Activated CD4-positive, alpha-beta memory T cell treated with anti-CD3 and anti-CD28 coated beads for 36 hours (primary cell): ENCODE data around the gene PARP3. TPM values are rescaled to one million over a fixed set of nuclear protein-coding genes. Genes with fewer than 3 reads are reported as not detected.
"Not testable (repeated sequence)": the region's sequence is repeated elsewhere in the genome, so short reads cannot be mapped to it uniquely, and the experiment has no call there.

Experiments used
- CTCF ChIA-PET: fragments of 350-600 bp; sonication (Branson Sonifier 250); formaldehyde crosslinking; loops from one replicate; lab custom pipeline; 2021; ENCODE audit warnings: antibody characterized with exemption, inconsistent platforms; lab: Charles Lee
- POLR2A ChIA-PET: fragments of 350-600 bp; sonication (Branson Sonifier 250); formaldehyde crosslinking; loops from one replicate; lab custom pipeline; 2021; ENCODE audit warnings: antibody characterized with exemption; lab: Charles Lee
- DNase-seq: peaks from one replicate; pipeline ENCODE4 v3.0.0-alpha.2; 2020
- H3K27ac Mint-ChIP-seq: one replicate; pipeline ENCODE4 v1.8.0; 2021; ENCODE audit warnings: mixed read lengths
- H3K27me3 Mint-ChIP-seq: one replicate; pipeline ENCODE4 v1.8.0; 2021; ENCODE audit warnings: mixed read lengths
- H3K36me3 Mint-ChIP-seq: one replicate; pipeline ENCODE4 v1.8.0; 2021; ENCODE audit warnings: mixed read lengths
- H3K4me1 Mint-ChIP-seq: one replicate; pipeline ENCODE4 v1.8.0; 2021; ENCODE audit warnings: low read depth, mixed read lengths
- H3K4me3 Mint-ChIP-seq: one replicate; pipeline ENCODE4 v1.8.0; 2021; ENCODE audit warnings: mild to moderate bottlenecking, mixed read lengths
- H3K9me3 Mint-ChIP-seq: one replicate; pipeline ENCODE4 v1.8.0; 2021; ENCODE audit warnings: mixed read lengths
- intact Hi-C: fragments of 100-400 bp; cut with micrococcal nuclease; formaldehyde crosslinking; loops from one replicate; pipeline ENCODE4 v1.15.1; 2023
- total RNA-seq, 2 experiments: library from RNA; stranded (reverse); gene quantifications; one replicate each; pipeline ENCODE4 v1.2.3, GENCODE V29; 2021

PARP3 gene
- total RNA-seq, 2 experiments from 2014 or later, result 12.1 to 13.4 TPM

DNA sequence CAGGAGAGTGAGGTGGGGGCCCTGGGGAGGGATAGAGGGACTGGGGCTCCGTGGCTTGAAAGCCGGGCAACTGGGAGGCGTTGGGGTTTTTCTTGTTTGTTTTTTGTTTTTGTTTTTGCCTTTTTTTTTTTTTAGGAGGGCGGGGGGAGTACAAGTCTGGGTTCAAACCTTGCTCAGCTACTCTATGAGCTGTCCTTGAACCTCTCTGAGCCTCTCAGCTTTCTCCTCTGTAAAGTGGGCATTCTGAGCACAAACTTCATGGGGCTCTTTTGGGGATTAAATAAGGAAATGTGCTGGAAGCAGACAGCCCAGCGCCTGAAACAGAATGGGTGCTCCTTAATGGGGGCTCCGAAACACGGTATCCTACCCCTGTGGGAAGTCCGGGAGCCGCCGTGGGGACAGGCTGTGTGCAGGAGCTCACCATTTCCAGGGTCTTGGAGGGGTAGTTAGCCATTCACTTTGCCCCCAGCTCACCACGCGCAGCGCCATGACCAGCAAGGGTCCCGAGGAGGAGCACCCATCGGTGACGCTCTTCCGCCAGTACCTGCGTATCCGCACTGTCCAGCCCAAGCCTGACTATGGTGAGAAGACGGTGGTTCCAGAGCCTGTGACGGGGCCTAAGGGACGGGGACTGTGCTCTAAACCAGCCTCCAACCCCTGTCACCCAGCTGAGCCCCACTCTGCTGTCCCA, 41.6 kb downstream of the PARP3 start:
- intact Hi-C loops, result loop anchor here (1.0 to 5.0 kb wide), 3 partner anchors 8 to 74 kb away; partner anchors contain the start of genes ABHD14A, DUSP7 and RPL29
- Mint-ChIP-seq H3K9me3 (no peaks in the 10 kb centered on the region), H3K27me3 (no peaks in the 10 kb centered on the region), H3K4me3 (peak overlapping the region; percentile 88), H3K4me1 (peaks cover 28% of the 10 kb centered on the region), H3K36me3 (no peaks in the 10 kb centered on the region), H3K27ac (peak overlapping the region; percentile 88)
- POLR2A ChIA-PET, result interaction anchor here (1.2 to 3.2 kb wide), 6 partner anchors 8 to 170 kb away, joined by 3 to 45 read pairs (median 18); partner anchors contain the start of genes ABHD14A, ABHD14B, PARP3 and PCBP4
- no peak for DNase-seq
- CTCF ChIA-PET, result interaction anchor here (0.8 to 4.0 kb wide), 14 partner anchors 10 to 236 kb away, joined by 3 to 55 read pairs (median 4); partner anchors contain the start of genes ABHD14A, ABHD14B, PARP3 and PCBP4

- peak overlapping the region; percentile 88 for H3K27ac Mint-ChIP-seq
- DNase-seq, result no peak
- H3K36me3 Mint-ChIP-seq, result no peaks in the 10 kb centered on the region
- no peaks in the 10 kb centered on the region for H3K27me3 Mint-ChIP-seq
- ChIA-PET CTCF (interaction anchor here (1.2 to 4.0 kb wide), 5 partner anchors 9 to 170 kb away, joined by 3 to 55 read pairs (median 26); partner anchors contain the start of genes ABHD14A, ABHD14B, PARP3 and POC1A), POLR2A (interaction anchor here (1.2 to 3.2 kb wide), 4 partner anchors 8 to 170 kb away, joined by 3 to 45 read pairs (median 28); partner anchors contain the start of genes ABHD14A, ABHD14B, POC1A and RPL29)
- peaks cover 28% of the 10 kb centered on the region for H3K4me1 Mint-ChIP-seq
- H3K4me3 Mint-ChIP-seq, result peak overlapping the region; percentile 88
- no peaks in the 10 kb centered on the region for H3K9me3 Mint-ChIP-seq
- intact Hi-C loops, result loop anchor here (5.0 kb wide), 1 partner anchor 73 kb away; the partner anchor contains the start of gene DUSP7
Observed at GRCh38 chr3:51984269-51984647, 42.1 kb downstream of the PARP3 start.

DNA sequence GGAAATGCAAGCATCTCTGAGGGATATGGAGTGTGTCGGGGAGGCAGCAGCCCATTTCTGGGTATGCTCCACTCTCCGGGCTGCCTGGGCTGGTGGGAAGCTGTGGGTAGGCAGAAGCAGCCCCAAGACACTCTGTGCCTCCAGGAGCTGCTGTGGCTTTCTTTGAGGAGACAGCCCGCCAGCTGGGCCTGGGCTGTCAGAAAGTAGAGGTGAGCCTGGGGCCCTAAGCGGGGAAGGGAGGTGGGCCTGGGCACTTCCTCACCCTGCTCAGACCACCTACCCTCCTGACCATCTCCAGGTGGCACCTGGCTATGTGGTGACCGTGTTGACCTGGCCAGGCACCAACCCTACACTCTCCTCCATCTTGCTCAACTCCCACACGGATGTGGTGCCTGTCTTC, 42.9 kb downstream of the PARP3 start:
- ChIA-PET POLR2A (interaction anchor here (3.0 to 3.1 kb wide), 2 partner anchors 7 to 11 kb away, joined by 27 to 30 read pairs; partner anchors contain the start of genes ABHD14A and ABHD14B), CTCF (interaction anchor here (4.0 kb wide), 1 partner anchor 11 kb away, joined by 55 read pairs; the partner anchor contains the start of genes ABHD14A and ABHD14B)
- intact Hi-C loops, result no loop called here
- no peak for DNase-seq
- Mint-ChIP-seq H3K9me3 (no peaks in the 10 kb centered on the region), H3K36me3 (no peaks in the 10 kb centered on the region), H3K27me3 (no peaks in the 10 kb centered on the region), H3K4me3 (peak overlapping the region; percentile 34), H3K27ac (peak overlapping the region; percentile 58), H3K4me1 (peaks cover 28% of the 10 kb centered on the region)

DNA sequence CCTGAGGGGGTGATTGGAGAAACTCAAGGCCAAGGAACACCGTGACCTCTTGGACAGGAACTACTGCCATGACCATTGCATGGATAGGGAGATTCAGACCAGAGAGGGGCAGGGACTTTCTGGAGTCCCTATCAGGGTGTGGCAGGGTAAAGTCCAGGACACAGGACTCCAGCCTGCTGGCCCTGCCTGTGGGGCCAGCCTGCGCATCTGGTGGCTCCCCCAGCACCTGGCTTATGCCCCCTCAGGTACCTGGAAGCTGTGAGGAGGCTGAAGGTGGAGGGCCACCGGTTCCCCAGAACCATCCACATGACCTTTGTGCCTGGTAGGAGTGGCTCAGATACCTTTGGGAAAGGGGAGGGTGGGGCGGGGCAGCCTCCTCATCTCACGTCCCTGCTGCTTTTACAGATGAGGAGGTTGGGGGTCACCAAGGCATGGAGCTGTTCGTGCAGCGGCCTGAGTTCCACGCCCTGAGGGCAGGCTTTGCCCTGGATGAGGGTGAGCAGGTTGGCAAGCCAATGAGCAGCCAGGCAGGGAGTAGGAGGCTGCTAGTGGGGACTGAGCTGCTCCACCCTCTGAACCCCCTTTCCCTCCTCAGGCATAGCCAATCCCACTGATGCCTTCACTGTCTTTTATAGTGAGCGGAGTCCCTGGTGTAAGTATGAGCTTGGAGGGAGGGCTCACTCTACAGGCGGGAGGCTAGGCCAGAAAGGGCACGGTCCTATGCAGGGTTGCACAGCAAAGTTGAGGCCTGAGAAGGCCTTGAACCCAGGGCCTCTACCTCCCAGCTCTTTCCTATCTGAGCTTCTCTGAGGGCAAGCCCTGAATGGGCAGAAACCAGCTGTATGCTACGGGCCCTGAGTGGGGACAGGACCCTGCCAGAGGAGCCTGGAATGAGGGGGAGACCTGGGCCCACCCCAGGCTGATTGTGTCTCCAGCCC, 44.1 kb downstream of the PARP3 start:
- ChIA-PET POLR2A (interaction anchor here (1.8 kb wide), 1 partner anchor 9 kb away, joined by 10 read pairs; the partner anchor contains the start of gene RPL29), CTCF (interaction anchor here (1.4 kb wide), 1 partner anchor 12 kb away, joined by 4 read pairs; the partner anchor contains the start of gene ABHD14B)
- intact Hi-C loops, result no loop called here
- no peak overlapping the region for H3K4me3 Mint-ChIP-seq
- H3K27ac Mint-ChIP-seq, result no peak overlapping the region
- H3K36me3 Mint-ChIP-seq, result peaks cover 5% of the 10 kb centered on the region
- no peak for DNase-seq
- no peaks in the 10 kb centered on the region for H3K9me3 Mint-ChIP-seq
- no peaks in the 10 kb centered on the region for H3K27me3 Mint-ChIP-seq
- peaks cover 28% of the 10 kb centered on the region for H3K4me1 Mint-ChIP-seq

GRCh38 chr3:51987568-51987967, 45.4 kb downstream of the PARP3 start:
- H3K27ac Mint-ChIP-seq, result no peak overlapping the region

GRCh38 chr3:51988286-51989146, 46.4 kb downstream of the PARP3 start:
- H3K4me3 Mint-ChIP-seq, result no peak overlapping the region
- POLR2A ChIA-PET, result interaction anchor here (0.6 kb wide), 1 partner anchor 312 kb away, joined by 3 read pairs; no protein-coding TSS in a partner anchor
- CTCF ChIA-PET, result no interaction called here
- peaks cover 23% of the 10 kb centered on the region for H3K36me3 Mint-ChIP-seq
- intact Hi-C loops, result no loop called here
- no peaks in the 10 kb centered on the region for H3K27me3 Mint-ChIP-seq
- peaks cover 32% of the 10 kb centered on the region for H3K4me1 Mint-ChIP-seq
- no peak for DNase-seq
- no peak overlapping the region for H3K27ac Mint-ChIP-seq
- H3K9me3 Mint-ChIP-seq, result no peaks in the 10 kb centered on the region

More at GRCh38 chr3:51987568-51987967, 45.4 kb downstream of the PARP3 start:
- H3K27me3 Mint-ChIP-seq, result no peaks in the 10 kb centered on the region
- DNase-seq, result no peak
- H3K4me3 Mint-ChIP-seq, result no peak overlapping the region
- H3K9me3 Mint-ChIP-seq, result no peaks in the 10 kb centered on the region
- POLR2A ChIA-PET, result no interaction called here
- CTCF ChIA-PET, result no interaction called here
- intact Hi-C loops, result no loop called here
- peaks cover 29% of the 10 kb centered on the region for H3K4me1 Mint-ChIP-seq
- peaks cover 13% of the 10 kb centered on the region for H3K36me3 Mint-ChIP-seq

DNA sequence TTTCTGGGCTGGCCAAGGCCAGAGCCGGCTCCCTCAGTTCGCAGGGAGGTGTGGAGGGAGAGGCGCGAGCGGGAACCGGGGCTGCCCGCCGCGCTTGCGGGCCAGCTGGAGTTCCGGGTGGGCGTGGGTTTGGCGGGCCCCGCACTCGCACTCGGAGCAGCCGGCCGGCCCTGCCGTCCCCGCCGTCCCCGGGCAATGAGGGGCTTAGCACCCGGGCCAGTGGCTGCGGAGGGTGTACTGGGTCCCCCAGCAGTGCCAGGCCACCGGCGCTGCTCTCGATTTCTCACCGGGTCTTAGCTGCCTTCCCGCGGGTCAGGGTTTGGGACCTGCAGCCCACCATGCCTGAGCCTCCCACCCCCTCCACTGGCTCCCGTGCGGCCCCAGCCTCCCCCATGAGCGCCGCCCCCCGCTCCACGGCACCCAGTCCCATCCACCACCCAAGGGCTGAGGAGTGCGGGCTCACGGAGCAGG, 48.4 kb downstream of the PARP3 start:
- H3K9me3 Mint-ChIP-seq, H3K27me3 Mint-ChIP-seq, H3K27ac Mint-ChIP-seq, intact Hi-C loops, DNase-seq, H3K4me3 Mint-ChIP-seq: not testable (repeated sequence)
- CTCF ChIA-PET, result interaction anchor here (0.9 to 5.8 kb wide), 2 partner anchors 8 to 82 kb away, joined by 3 to 42 read pairs; partner anchors contain the start of gene ACY1
- Mint-ChIP-seq H3K4me1 (peaks cover 31% of the 10 kb centered on the region), H3K36me3 (peaks cover 43% of the 10 kb centered on the region)
- POLR2A ChIA-PET, result interaction anchor here (1.2 to 3.2 kb wide), 2 partner anchors 7 to 49 kb away, joined by 3 to 27 read pairs; partner anchors contain the start of genes ACY1, PARP3 and RRP9

GRCh38 chr3:51992017-51992682, 50.0 kb downstream of the PARP3 start:
- Mint-ChIP-seq H3K4me3 (no peak overlapping the region), H3K27ac (peak overlapping the region; percentile 78), H3K27me3 (no peaks in the 10 kb centered on the region), H3K36me3 (peaks cover 47% of the 10 kb centered on the region), H3K9me3 (no peaks in the 10 kb centered on the region), H3K4me1 (peaks cover 34% of the 10 kb centered on the region)
- intact Hi-C loops, result no loop called here
- DNase-seq, result no peak
- ChIA-PET CTCF (interaction anchor here (1.6 to 5.8 kb wide), 3 partner anchors 9 to 61 kb away, joined by 4 to 42 read pairs (median 7); partner anchors contain the start of genes ABHD14B and ACY1), POLR2A (interaction anchor here (0.5 to 3.2 kb wide), 7 partner anchors 9 to 208 kb away, joined by 3 to 27 read pairs (median 4); partner anchors contain the start of genes ACY1 and DUSP7)

- ChIA-PET POLR2A (interaction anchor here (1.2 to 3.2 kb wide), 3 partner anchors 10 to 63 kb away, joined by 3 to 27 read pairs (median 4); partner anchors contain the start of genes ACY1, DUSP7 and PCBP4), CTCF (interaction anchor here (1.3 to 5.8 kb wide), 3 partner anchors 11 to 60 kb away, joined by 4 to 42 read pairs (median 7); partner anchors contain the start of genes ABHD14B and ACY1)
- peaks cover 34% of the 10 kb centered on the region for H3K4me1 Mint-ChIP-seq
- peak overlapping the region; percentile 60 for H3K27ac Mint-ChIP-seq
- H3K36me3 Mint-ChIP-seq, result peaks cover 47% of the 10 kb centered on the region
- DNase-seq, H3K27me3 Mint-ChIP-seq, H3K9me3 Mint-ChIP-seq: not testable (repeated sequence)
- intact Hi-C loops, result loop anchor here (2.0 kb wide), 1 partner anchor 19 kb away; the partner anchor contains the start of genes ABHD14A and ABHD14B
- H3K4me3 Mint-ChIP-seq, result peak overlapping the region; percentile 98
Observed at GRCh38 chr3:51993657-51994056, 51.5 kb downstream of the PARP3 start.
